ENCODE results near the gene LYRM9.
"Not testable (repeated sequence)": the region's sequence is repeated elsewhere in the genome, so short reads cannot be mapped to it uniquely, and the experiment has no call there.

Gene LYRM9

GRCh38 chr17:27872776-27873175 lies 20.4 kb downstream of the LYRM9 start:
- DNase-seq: no peak

GRCh38 chr17:27871407-27871806 lies 21.8 kb downstream of the LYRM9 start:
- no peak for DNase-seq

- DNase-seq: no peak
Measured at GRCh38 chr17:27870345-27870744, 22.8 kb downstream of the LYRM9 start.

GRCh38 chr17:27868565-27868964 lies 24.6 kb downstream of the LYRM9 start:
- no peak for DNase-seq

GRCh38 chr17:27862840-27863239 lies 30.3 kb downstream of the LYRM9 start:
- no peak for DNase-seq

GRCh38 chr17:27862004-27862403 lies 31.2 kb downstream of the LYRM9 start:
- no peak for DNase-seq

- DNase-seq: no peak
Measured at GRCh38 chr17:27860971-27861664, 32.0 kb downstream of the LYRM9 start.

- DNase-seq: no peak
Measured at GRCh38 chr17:27858621-27859305, 34.4 kb downstream of the LYRM9 start.

GRCh38 chr17:27856676-27857432 lies 36.3 kb downstream of the LYRM9 start:
- DNase-seq: no peak

GRCh38 chr17:27855454-27855853 lies 37.7 kb downstream of the LYRM9 start:
- no peak for DNase-seq

GRCh38 chr17:27854163-27854562 lies 39.0 kb downstream of the LYRM9 start:
- no peak for DNase-seq

GRCh38 chr17:27853091-27853490 lies 40.1 kb downstream of the LYRM9 start:
- DNase-seq: no peak

GRCh38 chr17:27849474-27850185 lies 43.5 kb downstream of the LYRM9 start:
- no peak for DNase-seq

GRCh38 chr17:27848931-27849330 lies 44.2 kb downstream of the LYRM9 start:
- DNase-seq: no peak

GRCh38 chr17:27846808-27847307 lies 46.3 kb downstream of the LYRM9 start:
- not testable (repeated sequence) for DNase-seq

GRCh38 chr17:27846042-27846655 lies 47.0 kb downstream of the LYRM9 start:
- DNase-seq: no peak

- DNase-seq: no peak
Measured at GRCh38 chr17:27845264-27846041, 47.7 kb downstream of the LYRM9 start.

GRCh38 chr17:27840688-27841087 lies 52.5 kb downstream of the LYRM9 start:
- DNase-seq: no peak

GRCh38 chr17:27840406-27840678 lies 52.8 kb downstream of the LYRM9 start:
- DNase-seq: not testable (repeated sequence)

GRCh38 chr17:27839571-27840405 lies 53.4 kb downstream of the LYRM9 start:
- not testable (repeated sequence) for DNase-seq

GRCh38 chr17:27838607-27839006 lies 54.6 kb downstream of the LYRM9 start:
- DNase-seq: not testable (repeated sequence)
